ENCODE results near the gene ABCG8.

ABCG8 gene

GRCh38 chr2:43855292-43855691 lies 16.5 kb downstream of the ABCG8 start:
- DNase-seq (ENCODE audit: low read depth, low spot score): no peak

- DNase-seq (ENCODE audit: low read depth, low spot score): no peak
Measured at GRCh38 chr2:43872151-43872550, 33.4 kb downstream of the ABCG8 start.

- DNase-seq (ENCODE audit: low read depth, low spot score): no peak
Measured at GRCh38 chr2:43874776-43875451, 36.1 kb downstream of the ABCG8 start.

DNA sequence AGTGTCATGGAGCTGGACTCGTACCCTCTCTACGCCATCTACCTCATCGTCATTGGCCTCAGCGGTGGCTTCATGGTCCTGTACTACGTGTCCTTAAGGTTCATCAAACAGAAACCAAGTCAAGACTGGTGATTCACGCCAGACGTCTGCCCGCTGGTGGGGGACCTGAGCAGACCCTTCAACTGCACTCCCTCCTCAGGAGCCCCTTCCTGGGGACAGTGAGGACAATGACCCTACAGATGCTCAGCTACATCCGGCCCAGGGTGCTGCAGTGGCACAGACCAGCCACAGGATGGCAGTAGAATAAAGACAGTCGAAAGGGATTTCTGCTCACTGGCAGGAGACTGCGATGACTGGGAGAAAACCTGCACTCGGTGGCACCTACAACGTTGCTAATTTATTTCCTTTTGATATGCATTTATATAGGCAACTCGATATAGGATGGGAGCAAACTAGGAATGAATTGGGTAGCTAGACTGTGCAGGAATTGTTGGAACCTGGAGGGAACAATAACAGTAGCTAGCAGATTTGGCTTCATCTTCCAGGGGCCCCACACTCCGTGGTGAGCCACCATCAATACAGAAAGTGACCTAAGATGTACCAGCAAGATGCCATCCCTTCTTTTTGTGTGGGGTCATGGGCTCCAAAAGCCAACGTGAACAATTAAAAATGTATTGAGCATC lies 39.2 kb downstream of the ABCG8 start:
- no peak for DNase-seq (ENCODE audit: low read depth, low spot score)

GRCh38 chr2:43879261-43879660 lies 40.5 kb downstream of the ABCG8 start:
- no peak for DNase-seq (ENCODE audit: low read depth, low spot score)

DNA sequence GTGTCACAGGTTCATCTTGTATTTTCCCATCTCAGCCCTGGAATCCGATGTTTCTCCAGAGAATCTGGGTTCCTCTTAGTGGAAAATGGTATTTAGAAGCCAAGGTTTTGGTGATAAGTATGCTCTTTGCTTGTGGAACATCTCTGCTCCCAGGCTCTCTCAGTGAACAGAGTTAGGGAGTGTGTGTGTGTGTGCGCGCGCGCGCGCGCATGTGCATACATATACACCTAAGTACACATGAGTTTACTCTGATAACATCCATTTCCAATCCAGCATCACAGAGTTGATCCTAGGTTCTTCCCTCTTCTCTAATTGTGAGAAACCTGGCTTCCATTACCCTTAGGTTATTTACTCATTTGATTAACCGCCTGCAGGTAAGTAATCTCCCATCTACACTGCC lies 41.7 kb downstream of the ABCG8 start:
- no peak for DNase-seq (ENCODE audit: low read depth, low spot score)

GRCh38 chr2:43880952-43881351 lies 42.2 kb downstream of the ABCG8 start:
- no peak for DNase-seq (ENCODE audit: low read depth, low spot score)

DNA sequence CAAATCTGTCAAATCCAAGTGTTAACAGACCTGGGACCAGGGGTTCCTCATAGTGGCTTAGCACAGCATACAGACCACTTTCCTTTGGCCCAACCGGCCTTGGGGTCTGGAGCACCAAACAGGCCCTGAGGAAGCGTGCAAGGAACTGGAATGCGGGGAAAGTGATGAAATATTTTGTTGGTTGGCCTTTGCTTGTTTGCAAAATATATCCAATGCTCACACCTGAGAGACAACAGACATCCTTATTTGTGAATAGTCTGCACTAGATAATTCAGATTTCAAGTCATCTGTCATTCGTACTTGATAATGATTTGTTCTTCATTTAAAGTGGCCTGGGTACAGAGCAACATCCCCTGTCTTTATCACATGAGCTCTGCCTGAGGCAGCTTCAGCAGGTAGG lies 43.5 kb downstream of the ABCG8 start:
- DNase-seq (ENCODE audit: low read depth, low spot score): no peak

DNA sequence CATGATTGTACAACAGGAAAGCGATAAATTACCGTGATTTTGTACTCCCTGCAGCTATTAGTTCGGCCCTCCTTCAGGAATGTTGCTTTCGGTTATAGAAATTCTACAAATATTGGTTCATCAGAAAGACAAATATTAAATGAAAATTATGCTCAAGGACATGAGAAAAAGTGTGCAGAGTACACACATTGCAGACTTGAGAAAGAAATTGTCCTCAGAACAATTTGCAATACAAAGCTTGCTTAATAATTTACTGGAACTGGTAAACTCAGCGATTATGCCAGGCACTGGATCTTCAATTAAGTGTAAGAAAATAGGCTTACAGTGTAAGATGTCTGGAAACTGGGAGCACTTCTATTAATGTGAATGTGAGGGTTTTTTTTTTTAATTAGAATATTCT lies 45.9 kb downstream of the ABCG8 start:
- DNase-seq (ENCODE audit: low read depth, low spot score): no peak

- DNase-seq (ENCODE audit: low read depth, low spot score): no peak
Measured at GRCh38 chr2:43885132-43885632, 46.4 kb downstream of the ABCG8 start.

DNA sequence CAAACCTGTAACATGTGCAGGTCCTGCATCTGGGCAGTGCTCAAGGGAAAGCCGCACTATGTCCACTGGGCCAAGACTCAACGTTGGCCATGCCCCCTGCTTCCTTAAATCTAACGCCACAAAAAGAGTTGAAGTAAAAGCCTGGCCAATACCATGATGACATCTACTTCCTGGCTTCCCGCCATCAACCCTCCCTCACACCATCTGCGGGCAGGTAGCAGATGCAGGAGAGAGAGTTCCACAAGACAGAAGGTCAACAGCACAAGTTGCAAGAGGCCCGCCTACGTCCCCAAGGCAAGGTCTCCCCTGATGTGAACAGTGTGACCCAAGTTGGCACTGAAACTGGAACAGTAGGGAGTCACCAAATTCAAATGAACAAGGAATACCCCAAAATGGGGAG lies 48.4 kb downstream of the ABCG8 start:
- no peak for DNase-seq (ENCODE audit: low read depth, low spot score)

DNA sequence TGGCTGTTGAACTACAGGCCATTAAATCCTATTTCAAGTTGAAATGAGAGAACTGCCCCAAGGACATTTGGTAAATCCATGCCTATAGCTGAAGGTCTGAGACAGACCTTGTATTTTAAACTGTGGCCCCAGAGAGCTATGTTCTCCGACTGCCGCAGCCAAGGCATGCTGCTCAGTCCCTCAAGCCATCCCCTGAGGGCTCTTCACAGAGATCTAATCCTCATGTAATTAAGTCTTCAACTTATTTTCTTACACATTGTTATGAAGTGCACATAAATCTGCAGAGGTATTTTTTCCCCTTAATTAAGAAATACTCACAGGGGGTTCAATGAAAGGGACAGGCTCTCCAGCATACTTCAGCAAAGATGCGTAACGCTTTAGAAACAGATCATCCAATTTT lies 50.6 kb downstream of the ABCG8 start:
- DNase-seq (ENCODE audit: low read depth, low spot score): no peak

- DNase-seq (ENCODE audit: low read depth, low spot score): no peak
Measured at GRCh38 chr2:43890855-43891254, 52.1 kb downstream of the ABCG8 start.

DNA sequence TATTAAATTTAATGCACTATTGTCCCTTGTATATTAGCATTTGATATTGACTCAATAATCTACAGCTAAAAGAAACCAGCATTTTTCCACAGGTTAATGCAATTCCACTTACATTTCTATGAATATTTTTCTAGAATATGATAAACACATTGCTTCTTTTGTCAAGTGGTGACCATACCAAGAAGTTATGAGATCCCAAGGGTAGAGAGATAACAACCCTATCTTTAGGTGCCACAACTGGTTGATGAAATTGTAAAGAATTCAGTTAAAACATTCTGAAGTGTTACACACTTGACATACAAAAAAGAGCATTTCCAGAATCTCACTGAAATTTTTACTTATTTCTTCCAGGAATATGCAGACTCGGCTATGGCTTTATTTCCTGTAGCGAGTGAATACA lies 56.0 kb downstream of the ABCG8 start:
- DNase-seq (ENCODE audit: low read depth, low spot score): no peak

DNA sequence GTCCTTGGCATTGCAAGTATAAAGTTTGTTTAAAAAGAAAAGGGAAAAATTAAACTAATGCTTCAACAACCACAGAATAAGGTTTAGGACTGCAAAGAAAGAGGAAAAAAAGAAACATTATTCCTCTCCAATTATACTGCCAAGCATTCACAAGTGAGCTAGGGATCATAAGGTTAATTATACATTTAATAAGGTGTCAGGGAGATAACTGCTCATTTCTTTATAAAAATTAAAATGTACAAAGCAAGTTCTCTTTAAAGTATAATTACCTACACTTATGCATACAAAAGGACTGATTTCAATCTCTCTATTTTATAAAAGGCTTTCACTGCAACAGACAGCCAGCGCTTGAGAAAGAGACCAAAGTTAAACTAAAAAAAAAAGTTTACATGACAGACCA lies 58.1 kb downstream of the ABCG8 start:
- DNase-seq (ENCODE audit: low read depth, low spot score): no peak

- DNase-seq (ENCODE audit: low read depth, low spot score): no peak
Measured at GRCh38 chr2:43897492-43897891, 58.7 kb downstream of the ABCG8 start.

DNA sequence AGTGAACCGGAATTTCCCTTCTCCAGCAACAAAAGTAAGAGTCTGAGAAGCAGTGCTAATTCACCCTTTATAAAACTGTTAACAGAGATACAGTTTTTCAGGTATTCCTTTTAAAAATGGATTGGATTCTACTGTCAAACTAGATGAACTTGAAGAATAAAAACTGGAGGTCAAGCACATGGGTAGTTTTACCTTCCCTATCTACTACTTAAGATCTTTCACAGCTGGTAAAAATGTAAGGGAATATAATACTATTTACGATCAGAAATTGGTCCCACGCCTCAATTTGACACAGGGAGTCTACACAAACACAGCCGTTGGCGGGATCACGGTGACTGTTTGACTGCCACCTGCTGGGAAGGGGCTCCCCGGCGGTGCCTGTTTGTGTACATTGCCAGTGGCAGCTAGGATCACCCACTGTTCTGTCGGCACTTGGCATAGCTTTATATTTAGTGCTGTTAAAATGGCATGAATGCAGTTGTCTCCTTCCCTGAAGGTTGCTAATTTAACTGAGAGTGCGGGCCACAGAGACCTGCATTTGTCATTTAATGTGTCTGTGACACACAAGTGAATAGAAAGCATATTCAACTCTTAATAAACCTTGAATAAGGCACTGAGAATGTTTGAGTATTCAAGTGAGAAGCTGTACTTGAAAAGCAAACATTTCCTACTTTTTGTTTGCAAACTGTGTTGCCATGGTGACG lies 59.5 kb downstream of the ABCG8 start:
- peak; percentile 86 for DNase-seq (ENCODE audit: low read depth, low spot score)

DNA sequence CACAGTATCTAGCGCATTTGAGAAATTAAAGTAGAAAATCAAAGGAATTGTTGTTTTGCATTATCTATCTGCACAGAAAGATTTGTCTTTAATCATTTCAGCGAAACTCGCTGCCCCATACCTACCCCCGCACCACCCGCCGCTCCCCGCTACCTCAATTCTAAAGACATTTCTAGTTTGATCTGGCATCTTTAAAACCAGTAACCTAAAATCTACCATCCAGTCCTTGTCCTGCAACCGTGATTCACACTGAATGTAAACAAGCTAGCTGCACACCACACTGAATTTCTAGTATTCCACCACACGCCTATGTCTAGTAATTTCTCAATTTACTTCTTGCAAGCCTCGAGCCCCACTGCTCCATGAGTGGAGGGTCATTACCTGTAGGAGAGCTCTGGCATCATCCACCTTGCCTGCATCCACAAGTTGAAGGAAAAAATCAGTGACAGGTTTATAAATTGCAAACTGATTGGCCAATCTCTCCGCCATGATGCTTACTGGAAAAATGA lies 60.1 kb downstream of the ABCG8 start:
- DNase-seq (ENCODE audit: low read depth, low spot score): no peak

- peak; percentile 44 for DNase-seq (ENCODE audit: low read depth, low spot score)
Measured at GRCh38 chr2:43899589-43899988, 60.8 kb downstream of the ABCG8 start.

DNA sequence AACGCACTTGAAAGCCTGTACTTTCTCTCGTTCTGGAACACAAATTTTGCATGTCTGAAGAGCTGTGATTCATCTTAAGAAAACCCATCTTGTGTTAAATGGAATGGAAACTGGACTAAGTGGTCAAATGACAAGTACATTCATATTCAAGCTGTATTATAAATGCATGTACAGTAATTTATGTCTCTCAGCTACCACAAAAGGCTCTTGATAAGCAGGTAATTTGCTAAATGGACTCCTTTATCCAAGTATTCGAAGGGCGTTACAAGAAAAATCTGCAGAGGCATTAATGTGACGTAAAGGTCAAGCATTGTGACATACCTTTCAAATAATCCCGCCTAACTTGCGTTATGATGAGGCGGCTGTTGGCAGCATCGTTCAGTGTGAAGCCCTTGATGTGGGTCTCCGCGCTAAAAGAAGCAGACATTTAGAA lies 66.6 kb downstream of the ABCG8 start:
- DNase-seq (ENCODE audit: low read depth, low spot score): no peak

DNA sequence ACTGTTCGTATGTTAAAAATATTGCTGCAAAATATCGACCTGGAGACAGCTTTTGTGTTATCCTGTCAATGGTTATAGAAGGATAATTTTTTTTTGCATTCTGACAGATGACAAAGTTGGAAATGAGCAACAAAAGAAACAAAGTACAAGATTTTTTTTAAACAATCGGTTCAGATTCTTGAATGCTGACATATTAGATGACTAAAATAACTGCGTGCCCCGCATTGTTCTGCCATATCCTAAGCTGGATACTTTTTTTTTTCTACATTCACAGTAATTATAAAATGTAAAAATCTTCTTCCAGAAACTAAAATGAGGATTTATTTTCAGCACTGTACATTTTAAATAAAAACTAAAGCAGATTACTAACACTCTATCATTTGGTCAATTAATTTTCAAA lies 67.1 kb downstream of the ABCG8 start:
- DNase-seq (ENCODE audit: low read depth, low spot score): no peak

GRCh38 chr2:43906448-43907109 lies 67.8 kb downstream of the ABCG8 start:
- no peak for DNase-seq (ENCODE audit: low read depth, low spot score)
